Uterus (tissue), 2 donors: ENCODE data around the gene ISG15.

Source experiments
- POLR2A ChIP-seq, 2 donors: fragments of 450-650 bp; IDR thresholded peaks; one replicate each; pipeline ENCODE4 v1.6.1; 2016; ENCODE audit warnings: antibody characterized with exemption in 2 of 2, mild to moderate bottlenecking in 1 of 2, moderate library complexity in 1 of 2
- TF ChIP-seq, protein P1 (sequence below), 4 experiments: fragments of 200-600 bp in 2 of 4; fragments of 450-650 bp in 2 of 4; sonication (generic) in 2 of 4; IDR thresholded peaks; one replicate each; pipeline ENCODE4 v1.5.1; 2016 to 2019; ENCODE audit warnings: antibody characterized with exemption in 4 of 4, mild to moderate bottlenecking in 2 of 4, moderate library complexity in 1 of 4

DNA sequence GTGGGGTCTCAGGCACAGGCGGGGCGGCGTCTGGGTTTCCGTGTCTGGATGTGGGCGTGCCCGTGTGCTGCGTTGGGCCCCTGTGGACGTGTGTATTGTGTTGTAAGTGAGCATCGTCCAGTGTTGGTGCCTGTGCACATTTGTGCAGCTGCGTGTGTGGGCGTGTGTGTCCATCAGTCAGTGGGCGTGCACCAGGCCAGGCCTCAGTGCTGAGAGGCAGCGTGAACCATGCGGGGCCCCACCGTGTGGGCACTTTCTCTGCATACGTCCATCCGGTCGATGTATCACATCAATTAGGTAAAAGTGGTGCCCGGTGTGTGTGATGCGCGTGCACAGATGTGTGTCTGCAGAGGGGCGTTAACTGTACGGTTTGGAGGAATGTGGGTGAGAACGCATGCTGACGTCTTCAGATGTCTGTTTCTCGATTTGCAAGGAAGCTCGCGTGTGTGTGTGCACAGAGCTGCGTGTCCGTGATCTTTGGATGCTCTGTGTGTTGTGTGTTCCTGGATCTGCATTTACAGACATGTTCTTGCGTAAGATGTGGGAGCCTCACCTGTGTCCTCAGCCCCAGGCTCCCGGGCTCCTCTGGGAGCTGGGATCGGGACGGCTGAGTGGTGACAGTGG, 31.3 kb downstream of the ISG15 start:
- TF ChIP-seq, protein P1, sequence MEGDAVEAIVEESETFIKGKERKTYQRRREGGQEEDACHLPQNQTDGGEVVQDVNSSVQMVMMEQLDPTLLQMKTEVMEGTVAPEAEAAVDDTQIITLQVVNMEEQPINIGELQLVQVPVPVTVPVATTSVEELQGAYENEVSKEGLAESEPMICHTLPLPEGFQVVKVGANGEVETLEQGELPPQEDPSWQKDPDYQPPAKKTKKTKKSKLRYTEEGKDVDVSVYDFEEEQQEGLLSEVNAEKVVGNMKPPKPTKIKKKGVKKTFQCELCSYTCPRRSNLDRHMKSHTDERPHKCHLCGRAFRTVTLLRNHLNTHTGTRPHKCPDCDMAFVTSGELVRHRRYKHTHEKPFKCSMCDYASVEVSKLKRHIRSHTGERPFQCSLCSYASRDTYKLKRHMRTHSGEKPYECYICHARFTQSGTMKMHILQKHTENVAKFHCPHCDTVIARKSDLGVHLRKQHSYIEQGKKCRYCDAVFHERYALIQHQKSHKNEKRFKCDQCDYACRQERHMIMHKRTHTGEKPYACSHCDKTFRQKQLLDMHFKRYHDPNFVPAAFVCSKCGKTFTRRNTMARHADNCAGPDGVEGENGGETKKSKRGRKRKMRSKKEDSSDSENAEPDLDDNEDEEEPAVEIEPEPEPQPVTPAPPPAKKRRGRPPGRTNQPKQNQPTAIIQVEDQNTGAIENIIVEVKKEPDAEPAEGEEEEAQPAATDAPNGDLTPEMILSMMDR (IDR thresholded peaks at IDR 0.05), result no peak
- no peak for TF ChIP-seq POLR2A (IDR thresholded peaks at IDR 0.05)
